GM21786 (cell line): ENCODE results near the gene FAM168A.

Source experiments
- ATAC-seq: cut with Tn5 transposase; IDR thresholded peaks from one replicate; pipeline ENCODE4 v1.9.1; 2021; ENCODE audit not compliant: unreplicated experiment

The FAM168A gene

GRCh38 chr11:73376160-73376802 lies 221.6 kb downstream of the FAM168A start, which contains the start of gene RELT:
TSS of gene RELT (plus strand) at chr11:73376399. CDS start at chr11:73389137, 12,738 bp downstream.
- ATAC-seq: peak; percentile 73

GRCh38 chr11:73375830-73376159 lies 222.1 kb downstream of the FAM168A start:
- ATAC-seq: no peak

- ATAC-seq: no peak
These were observed 223.8 kb downstream of the FAM168A start for GRCh38 chr11:73374151-73374550.

- ATAC-seq: no peak
These were observed 225.4 kb downstream of the FAM168A start for GRCh38 chr11:73372375-73372993.

GRCh38 chr11:73367482-73368024 lies 230.4 kb downstream of the FAM168A start:
- ATAC-seq: no peak

GRCh38 chr11:73366953-73367352 lies 231.0 kb downstream of the FAM168A start:
- ATAC-seq: no peak

GRCh38 chr11:73366265-73366610 lies 231.7 kb downstream of the FAM168A start:
- ATAC-seq: no peak

- ATAC-seq: no peak
These were observed 232.3 kb downstream of the FAM168A start for GRCh38 chr11:73365352-73366264.

- no peak for ATAC-seq
These were observed 234.8 kb downstream of the FAM168A start for GRCh38 chr11:73363147-73363546.

GRCh38 chr11:73361953-73362776 lies 235.7 kb downstream of the FAM168A start:
- ATAC-seq: no peak

GRCh38 chr11:73360743-73361369 lies 237.1 kb downstream of the FAM168A start:
- no peak for ATAC-seq

GRCh38 chr11:73359930-73360742 lies 237.8 kb downstream of the FAM168A start:
- ATAC-seq: no peak

GRCh38 chr11:73359341-73359740 lies 238.6 kb downstream of the FAM168A start:
- no peak for ATAC-seq

- ATAC-seq: no peak
These were observed 239.8 kb downstream of the FAM168A start for GRCh38 chr11:73358071-73358470.

- no peak for ATAC-seq
These were observed 240.7 kb downstream of the FAM168A start for GRCh38 chr11:73356979-73357860.

GRCh38 chr11:73355109-73355508 lies 242.8 kb downstream of the FAM168A start:
- ATAC-seq: no peak

- no peak for ATAC-seq
These were observed 244.5 kb downstream of the FAM168A start for GRCh38 chr11:73353422-73353821.

- ATAC-seq: no peak
These were observed 246.8 kb downstream of the FAM168A start for GRCh38 chr11:73350908-73351636.
